HG03571 (cell line): ENCODE measurements around the gene CCT5.
"Not testable (repeated sequence)": the region's sequence is repeated elsewhere in the genome, so short reads cannot be mapped to it uniquely, and the experiment has no call there.

Experiments
- ATAC-seq: cut with Tn5 transposase; IDR thresholded peaks from one replicate; pipeline ENCODE4 v1.9.1; 2021; ENCODE audit not compliant: unreplicated experiment

CCT5 gene

DNA sequence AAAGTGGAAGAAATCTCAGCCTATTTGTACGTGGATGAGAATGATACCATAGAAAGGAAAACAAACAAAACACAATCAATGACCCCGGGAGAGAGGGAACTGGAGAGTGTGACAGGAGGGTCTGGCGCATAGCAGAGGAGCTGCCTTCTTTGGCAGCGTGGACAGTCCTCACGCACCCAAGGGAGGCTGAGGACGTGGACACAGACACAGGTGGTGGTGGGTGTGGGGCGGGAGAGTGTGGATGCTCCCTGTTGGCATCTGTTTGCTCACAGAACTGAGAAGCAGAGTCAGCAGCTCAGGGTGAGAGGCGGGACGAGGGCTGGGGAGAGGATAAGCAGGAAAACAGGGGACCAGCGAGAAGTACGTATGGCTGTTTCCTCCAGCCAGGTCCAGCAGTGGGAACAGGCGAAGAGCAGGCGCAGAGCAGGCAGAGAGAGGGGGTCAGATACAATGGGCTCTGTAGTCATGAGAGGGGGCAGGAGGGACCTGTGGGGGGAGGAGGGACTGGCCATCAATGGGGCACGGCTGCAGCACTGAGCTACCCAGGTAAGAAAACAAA, 47.6 kb downstream of the CCT5 start:
- no peak for ATAC-seq

DNA sequence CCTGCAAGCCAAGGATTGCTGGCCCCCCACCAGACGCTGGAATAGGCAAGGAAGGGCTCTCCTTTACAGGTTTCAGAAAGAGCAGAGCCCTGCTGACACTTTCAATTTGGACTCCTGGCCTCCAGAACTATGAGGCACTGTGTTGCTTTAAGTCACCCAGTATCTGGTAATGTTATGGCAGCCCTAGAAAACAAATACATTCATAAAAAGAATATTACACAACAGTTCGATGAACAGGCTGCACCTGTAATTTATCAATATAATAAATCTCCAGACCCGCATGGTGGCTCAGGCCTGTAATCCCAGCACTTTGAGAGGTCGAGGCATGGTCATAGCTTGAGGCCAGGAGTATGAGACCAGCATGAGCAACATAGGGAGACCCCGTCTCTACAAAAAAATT, 50.2 kb downstream of the CCT5 start:
- ATAC-seq = no peak

DNA sequence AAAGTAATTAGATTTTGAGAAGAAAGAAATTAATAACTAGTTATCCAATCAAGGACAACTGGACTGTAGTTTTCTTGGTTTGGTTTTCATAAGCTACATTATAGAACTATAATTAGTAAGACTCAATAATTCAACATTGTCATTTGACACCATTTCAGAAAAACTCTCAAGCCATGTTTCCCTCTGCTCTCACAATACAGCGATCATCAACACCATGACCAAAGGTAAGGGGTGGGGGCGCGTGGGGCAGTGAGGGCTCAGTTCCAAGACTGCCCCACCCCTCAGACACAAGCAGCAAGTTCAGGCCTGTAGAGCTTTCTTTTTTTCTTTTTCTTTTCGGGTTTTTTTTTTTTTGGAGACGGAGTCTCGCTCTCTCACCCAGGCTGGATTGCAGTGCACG, 51.2 kb downstream of the CCT5 start:
- ATAC-seq = no peak

GRCh38 chr5:10301842-10302610, 51.9 kb downstream of the CCT5 start:
- no peak for ATAC-seq

- ATAC-seq = no peak
Observed at GRCh38 chr5:10303201-10303600, 53.1 kb downstream of the CCT5 start.

DNA sequence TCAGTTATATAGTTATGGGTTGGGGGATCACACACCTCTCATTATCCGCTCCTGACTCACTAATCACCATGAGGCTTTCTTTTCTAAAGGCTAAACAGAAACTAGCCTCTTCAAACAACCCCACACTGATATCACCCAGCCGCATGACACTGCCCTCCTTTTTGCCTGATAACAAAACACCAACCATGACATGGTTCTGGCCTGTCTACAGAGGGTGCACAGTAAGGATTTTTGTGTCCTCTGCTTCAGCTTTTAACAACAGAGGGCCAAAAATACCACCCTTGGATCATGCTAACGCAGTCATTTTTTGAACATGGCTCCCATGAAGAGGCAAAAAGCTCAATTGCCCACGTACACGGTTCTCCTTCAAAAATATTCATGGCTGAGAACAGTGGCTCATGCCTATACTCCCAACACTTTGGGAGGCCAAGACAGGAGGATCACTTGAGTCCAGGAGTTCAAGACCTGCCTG, 53.7 kb downstream of the CCT5 start:
- no peak for ATAC-seq

DNA sequence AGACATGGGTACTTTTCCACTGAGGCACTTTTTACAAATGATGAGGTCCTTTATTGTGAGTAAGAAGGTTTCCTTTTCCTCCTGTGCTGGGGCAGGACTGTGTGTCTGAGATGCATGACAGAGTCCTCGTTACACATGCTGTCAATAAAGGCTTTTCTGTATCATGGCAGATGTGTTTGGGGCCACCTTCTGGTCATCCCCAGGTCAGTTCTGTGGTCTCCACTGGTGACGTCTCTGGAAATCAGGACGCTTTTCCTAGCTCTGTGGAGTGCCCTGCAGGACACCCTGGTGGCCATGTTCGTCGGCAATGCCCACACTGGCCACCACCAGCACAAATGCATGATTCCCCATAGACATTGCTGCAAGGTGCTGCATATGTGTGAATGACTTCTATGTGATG, 54.9 kb downstream of the CCT5 start:
- ATAC-seq = no peak

GRCh38 chr5:10306114-10306513, 56.0 kb downstream of the CCT5 start:
- no peak for ATAC-seq

- ATAC-seq = no peak
Observed at GRCh38 chr5:10306806-10307205, 56.7 kb downstream of the CCT5 start.

GRCh38 chr5:10307206-10308148, 57.4 kb downstream of the CCT5 start, which contains the start of gene CMBL:
TSS of gene CMBL (minus strand) at chr5:10307902. CDS start at chr5:10290762, 17,140 bp downstream.
- peak; percentile 65 for ATAC-seq

GRCh38 chr5:10308844-10309243, 58.8 kb downstream of the CCT5 start:
- no peak for ATAC-seq

GRCh38 chr5:10310066-10310779, 60.1 kb downstream of the CCT5 start:
- ATAC-seq = no peak

DNA sequence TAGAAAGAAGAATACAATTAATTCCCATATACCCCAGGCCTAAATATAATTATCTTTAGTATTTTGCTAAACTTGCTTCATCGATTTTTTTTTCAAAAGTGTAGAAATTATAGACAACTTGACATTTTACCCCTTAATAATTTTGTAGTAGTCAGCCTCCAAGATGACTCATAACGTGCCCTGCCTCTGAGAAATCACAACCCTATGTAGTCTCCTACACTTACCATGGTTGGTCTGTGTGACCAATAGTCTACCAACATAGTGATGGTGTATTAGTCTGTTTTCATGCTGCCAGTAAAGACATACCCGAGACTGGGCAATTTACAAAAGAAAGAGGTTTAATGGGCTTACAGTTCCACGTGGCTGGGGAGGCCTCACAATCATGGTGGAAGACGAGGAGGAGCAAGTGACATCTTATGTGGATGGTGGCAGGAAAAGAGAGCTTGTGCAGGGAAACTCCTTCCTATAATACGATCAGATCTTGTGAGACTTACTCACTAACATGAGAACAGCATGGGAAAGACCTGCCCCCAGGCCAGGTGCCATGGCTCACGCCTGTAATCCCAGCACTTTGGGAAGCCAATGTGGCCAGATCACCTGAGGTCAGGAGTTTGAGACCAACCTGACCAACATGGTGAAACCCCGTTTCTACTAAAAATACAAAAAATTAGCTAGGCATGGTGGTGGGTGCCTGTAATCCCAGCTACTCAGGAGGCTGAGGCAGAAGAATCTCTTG, 60.9 kb downstream of the CCT5 start:
- not testable (repeated sequence) for ATAC-seq

- no peak for ATAC-seq
Observed at GRCh38 chr5:10311595-10312425, 61.7 kb downstream of the CCT5 start.

GRCh38 chr5:10315201-10315600, 65.1 kb downstream of the CCT5 start:
- no peak for ATAC-seq
